Fibroblast of lung (primary cell): ENCODE results near the gene AXL.

ENCODE experiments used
- EZH2 ChIP-seq: IDR thresholded peaks from 2 replicates; pipeline ENCODE4 v1.5.1; 2012; ENCODE audit warnings: low read length, control low read depth, mild to moderate bottlenecking; ENCODE audit errors: missing control alignments
- TF ChIP-seq, protein P1 (sequence below), 2 donors: IDR thresholded peaks in 1 of 2; conservative IDR thresholded peaks in 1 of 2; 1 replicate in 1 of 2; 2 replicates in 1 of 2; pipeline ENCODE4 v1.5.1; 2011 to 2012; ENCODE audit warnings: low read length in 2 of 2, control low read depth in 1 of 2, inconsistent platforms in 1 of 2, low read depth in 1 of 2, mild to moderate bottlenecking in 1 of 2

GRCh38 chr19:41223431-41224234 is 4.6 kb downstream of the AXL start:
- TF ChIP-seq, protein P1, sequence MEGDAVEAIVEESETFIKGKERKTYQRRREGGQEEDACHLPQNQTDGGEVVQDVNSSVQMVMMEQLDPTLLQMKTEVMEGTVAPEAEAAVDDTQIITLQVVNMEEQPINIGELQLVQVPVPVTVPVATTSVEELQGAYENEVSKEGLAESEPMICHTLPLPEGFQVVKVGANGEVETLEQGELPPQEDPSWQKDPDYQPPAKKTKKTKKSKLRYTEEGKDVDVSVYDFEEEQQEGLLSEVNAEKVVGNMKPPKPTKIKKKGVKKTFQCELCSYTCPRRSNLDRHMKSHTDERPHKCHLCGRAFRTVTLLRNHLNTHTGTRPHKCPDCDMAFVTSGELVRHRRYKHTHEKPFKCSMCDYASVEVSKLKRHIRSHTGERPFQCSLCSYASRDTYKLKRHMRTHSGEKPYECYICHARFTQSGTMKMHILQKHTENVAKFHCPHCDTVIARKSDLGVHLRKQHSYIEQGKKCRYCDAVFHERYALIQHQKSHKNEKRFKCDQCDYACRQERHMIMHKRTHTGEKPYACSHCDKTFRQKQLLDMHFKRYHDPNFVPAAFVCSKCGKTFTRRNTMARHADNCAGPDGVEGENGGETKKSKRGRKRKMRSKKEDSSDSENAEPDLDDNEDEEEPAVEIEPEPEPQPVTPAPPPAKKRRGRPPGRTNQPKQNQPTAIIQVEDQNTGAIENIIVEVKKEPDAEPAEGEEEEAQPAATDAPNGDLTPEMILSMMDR (conservative IDR thresholded peaks at IDR 0.05 in 1 of 2, IDR thresholded peaks at IDR 0.05 in 1 of 2; ENCODE audit: low read depth in 1 of 2, low read length in 2 of 2): no peak
- no peak for TF ChIP-seq EZH2
